GM19468 (cell line): ENCODE data around the gene BRD4.

Source experiments
- ATAC-seq: cut with Tn5 transposase; IDR thresholded peaks from one replicate; pipeline ENCODE4 v1.9.1; 2021; ENCODE audit warnings: mild to moderate bottlenecking, moderate library complexity, moderate number of reproducible peaks; ENCODE audit not compliant: unreplicated experiment; ENCODE audit errors: extremely low read depth

The BRD4 gene

DNA sequence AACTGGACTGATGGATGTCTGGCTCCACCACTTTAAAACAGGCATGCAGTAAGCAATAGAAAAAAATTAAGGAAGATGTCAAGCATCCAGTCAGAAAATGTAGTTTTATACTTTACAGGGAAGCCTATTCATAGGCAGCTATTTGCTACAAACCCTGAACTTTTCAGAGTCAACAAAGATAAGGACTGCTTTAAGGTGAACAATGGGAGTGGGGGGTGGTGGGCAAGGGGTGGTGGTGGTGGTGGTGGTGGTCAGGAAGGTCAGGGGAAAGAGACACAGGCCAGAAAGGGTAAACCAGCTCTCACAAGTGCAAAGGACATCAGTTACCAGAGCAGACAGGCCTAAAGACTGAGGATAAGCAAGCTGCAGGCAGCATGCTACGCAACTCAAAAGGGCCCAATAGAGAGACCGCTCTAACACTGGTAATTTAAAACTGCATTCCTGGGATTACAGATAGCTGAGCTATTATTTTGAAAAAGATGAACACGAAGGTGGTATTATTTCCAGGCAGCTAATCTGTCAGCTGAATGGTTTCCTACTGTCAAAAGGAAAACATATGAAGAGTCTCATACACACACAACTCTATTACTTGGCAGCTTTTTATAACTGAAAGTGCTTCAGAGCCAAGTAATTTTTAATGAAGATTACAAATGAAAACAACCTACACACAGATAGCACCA, 14.8 kb downstream of the BRD4 start:
- ATAC-seq = no peak

DNA sequence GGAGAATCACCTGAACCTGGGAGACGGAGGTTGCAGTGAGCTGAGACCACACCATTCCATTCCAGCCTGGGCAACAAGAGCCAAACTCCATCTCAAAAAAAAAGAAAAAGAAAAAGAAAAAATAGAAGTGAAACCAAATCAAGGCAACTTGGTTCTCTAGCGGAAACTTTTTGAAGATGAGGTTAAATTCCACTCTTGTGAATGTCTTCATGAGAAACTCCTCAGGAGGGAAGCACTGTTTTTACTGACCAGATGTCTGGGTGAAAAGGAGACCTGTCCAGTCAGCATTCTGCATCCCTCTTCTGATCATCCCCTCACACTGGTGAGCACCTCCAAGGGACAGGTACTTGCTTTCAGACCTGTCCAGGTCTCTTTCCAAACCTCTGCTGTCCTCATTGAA, 15.8 kb downstream of the BRD4 start:
- ATAC-seq = no peak

DNA sequence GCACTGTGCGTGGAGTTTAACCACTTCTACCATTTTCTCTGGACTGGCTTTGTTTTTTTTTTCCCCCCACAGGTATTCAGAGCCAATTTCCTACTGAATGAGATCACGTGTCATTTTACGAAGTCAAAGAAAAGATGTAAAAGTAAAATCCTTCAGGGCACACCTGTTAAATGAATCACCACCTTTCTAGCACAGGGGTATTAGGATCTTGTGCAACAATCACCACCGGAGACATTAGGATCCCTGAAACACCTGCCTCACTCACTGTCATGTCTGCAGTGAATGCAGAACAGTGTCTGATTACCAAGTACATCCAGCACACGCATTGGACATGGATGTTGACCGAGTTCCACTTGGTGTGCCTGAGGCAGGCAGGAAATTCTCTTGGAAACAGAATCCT, 17.2 kb downstream of the BRD4 start:
- ATAC-seq = no peak

DNA sequence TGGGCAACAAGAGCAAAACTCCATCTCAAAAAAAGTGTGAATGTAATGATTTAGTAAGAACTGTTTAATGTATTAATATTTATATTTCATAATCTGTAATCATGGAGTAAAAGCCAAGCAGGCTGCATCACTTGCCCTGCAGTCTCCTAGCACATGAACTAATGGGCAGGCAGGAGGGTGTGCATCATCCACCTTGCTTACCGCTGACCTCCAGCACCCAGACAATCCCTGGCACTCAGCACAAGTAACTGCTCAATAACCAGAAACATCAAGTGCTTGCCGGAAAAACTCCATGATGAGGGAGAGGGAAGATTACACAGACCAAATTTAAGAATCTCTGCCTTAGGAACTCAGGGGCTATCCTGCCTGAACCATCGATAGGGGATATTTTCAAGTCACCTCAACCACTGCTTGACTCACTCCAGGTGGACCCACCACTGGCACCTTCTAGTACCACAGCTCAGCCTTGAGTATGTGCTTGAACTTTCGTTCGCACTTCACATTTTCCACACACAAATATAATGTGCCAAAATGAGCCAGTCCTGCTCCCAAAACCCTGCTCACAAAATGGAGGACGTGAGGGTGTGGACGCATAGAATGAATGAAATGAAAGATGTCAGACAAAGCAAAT, 18.6 kb downstream of the BRD4 start:
- no peak for ATAC-seq

DNA sequence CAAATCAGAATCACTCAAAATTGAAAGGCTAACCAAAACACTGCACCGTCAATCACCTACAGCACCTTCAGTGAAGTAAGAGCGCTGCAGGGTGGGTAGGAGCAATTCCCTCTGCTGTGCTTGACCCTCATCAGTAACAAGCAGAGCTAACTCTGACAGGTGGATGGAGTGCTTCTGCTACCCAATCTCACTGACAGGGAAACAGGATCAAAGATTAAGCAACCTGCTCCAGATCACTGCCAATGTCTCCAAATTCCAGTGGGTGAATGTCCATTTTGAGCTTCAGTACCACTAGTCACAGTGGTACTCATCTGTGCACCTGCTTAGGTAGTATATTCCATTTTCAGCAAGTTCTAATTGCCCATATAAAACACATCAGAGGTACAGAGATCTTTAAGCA, 25.2 kb downstream of the BRD4 start:
- ATAC-seq = no peak

DNA sequence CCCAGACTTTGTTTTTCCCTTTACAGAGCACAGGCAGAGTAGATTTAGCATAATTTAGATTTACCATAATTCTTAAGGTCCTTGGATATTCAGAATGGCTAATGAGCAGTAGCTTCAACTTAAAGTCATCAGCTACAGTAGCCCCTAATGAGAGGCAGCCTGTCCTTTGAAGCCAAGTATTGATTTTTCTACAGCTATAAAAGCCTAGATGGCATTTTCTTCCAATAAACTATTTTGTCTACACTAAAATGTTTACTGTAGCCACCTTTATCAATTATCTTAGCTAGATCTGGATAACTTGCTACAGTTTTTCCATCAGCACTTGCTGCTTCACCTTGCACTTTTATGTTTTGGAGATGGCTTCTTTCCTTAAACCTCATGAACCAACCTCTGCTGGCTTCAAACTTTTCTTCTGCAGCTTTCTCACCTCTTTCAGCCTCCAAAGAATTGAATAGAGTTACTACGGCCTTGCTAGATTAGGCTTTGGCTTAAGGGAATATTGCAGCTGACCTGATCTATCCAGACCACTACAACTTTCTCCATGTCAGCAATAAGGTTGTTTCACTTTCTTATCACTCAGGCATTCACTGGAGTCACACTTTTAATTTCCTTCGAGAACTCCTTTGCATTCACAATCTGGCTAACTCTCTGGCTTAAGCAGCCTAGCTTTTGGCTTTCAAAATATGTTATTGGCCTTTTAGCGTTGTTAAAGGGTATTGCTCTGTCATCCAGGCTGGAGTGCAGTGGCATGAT, 26.6 kb downstream of the BRD4 start:
- ATAC-seq = no peak

DNA sequence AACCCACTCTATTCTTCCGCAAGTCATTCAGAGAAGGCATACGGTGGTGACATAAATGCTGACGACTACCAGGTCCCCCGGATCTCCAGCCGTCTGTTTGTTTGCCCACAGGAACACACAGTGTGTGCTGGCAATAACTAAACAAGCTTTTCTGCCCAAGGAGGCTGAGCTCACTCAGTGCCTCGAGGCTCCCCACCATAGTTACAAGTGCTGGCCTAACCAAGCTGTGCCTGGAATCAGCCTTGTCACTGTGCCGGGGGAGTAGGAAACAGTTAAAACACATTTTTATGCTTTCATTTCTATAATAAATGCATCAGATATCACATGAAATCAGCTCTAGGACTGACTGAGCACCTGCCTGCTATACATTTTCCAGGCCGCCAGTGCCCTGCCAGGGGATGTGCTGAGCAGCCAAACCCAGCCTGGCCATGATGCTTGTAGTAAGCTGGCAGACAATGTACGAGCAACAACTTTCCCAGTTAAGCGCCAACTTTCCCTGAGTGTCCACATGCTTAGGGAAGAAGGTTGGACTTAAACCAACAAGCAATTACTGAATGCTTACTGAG, 28.1 kb downstream of the BRD4 start:
- ATAC-seq = no peak

DNA sequence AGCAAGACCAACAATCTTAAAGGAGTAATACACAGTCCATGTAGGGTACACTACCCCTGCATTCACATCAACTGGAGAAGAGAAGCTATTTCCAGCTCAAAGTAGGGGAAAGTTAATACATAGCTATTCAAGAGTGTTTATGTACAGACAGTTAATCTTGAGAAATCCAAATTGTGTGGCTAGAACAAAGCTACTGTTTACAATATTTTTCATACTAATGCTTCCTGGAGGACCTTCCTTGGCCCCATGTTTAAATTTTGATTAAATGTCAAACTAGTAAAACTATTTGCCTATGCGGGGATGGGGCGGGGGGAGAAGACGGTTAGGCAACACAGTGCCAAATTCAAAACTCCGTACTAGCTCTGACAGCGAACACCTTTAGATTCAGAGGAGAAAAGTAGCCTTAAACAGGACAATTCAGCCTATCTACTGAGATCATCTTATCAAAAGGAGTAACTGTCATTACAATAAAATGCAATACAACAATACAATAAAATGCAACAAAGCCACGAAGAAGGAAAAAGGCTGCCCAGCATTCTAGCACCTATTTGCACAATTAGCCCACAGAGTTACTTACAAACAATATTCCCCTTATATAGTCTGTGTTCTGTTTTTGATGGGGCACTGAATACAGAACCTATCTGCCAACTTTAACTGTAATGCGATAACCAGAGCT, 29.1 kb downstream of the BRD4 start:
- no peak for ATAC-seq

DNA sequence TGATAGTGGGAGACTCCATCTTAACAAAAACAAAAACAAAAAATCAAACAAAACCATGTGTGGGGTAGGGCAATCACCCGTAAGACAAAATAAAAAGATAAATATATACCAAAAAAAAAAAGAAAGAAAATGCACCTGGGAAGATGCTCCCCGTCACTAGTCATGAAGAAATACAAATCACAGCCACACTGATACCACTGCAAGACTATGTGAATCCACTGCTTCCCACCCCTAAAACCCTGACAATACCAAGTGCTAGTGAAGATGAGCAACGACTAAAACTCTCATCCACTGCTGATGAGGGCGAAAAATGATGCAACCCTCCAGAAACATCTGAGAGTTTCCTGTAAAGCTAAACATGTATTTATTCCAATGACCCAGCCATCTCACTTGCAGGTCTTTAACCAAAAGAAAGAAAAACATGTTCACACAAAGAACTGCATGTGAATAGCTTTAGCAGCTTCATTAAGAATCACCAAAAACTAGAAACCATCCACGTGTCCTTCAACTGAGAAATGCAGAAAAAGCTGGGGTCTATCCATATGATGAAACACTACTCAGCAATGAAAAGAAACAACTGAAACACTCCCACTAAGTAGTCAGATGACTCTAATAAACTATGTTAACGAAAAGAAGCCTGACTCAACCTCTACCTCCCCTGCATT, 31.7 kb downstream of the BRD4 start:
- ATAC-seq = no peak

DNA sequence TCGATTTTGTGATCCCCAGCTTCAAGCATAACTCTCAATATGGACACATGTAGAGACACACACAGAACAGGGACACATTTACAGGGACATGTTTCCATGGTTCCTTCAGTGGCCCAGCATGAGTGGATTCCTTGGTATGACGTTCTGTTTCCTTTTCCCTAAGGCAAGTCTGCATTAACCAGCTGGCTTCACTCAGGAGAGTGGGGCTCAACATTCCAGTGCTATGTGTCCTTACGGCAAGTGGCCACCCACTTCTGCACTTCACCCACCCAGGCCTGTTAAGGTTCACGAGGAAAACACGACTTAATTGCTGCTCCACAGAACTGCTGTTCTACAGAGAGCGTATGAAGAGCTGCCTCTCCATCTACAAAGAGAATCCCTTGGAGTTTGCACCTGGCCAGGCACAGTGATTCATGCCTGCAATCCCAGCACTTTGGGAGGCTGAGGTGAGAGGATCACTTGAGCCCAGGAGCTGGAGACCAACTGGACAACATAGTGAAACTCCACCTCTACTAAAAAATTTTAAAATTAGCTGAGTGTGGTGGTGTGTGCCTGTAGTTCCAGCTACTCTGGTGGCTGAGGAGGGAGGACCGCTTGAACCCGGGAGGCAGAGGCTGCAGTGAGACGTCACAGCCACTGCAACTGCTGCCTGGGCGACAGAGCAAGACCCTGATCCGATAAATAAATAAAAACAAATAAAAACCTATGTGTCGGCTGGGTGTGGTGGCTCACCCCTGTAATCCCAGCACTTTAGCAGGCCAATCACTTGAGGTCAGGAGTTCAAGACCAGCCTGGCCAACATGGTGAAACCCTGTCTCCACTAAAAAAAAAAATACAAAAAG, 32.5 kb downstream of the BRD4 start:
- ATAC-seq = no peak

DNA sequence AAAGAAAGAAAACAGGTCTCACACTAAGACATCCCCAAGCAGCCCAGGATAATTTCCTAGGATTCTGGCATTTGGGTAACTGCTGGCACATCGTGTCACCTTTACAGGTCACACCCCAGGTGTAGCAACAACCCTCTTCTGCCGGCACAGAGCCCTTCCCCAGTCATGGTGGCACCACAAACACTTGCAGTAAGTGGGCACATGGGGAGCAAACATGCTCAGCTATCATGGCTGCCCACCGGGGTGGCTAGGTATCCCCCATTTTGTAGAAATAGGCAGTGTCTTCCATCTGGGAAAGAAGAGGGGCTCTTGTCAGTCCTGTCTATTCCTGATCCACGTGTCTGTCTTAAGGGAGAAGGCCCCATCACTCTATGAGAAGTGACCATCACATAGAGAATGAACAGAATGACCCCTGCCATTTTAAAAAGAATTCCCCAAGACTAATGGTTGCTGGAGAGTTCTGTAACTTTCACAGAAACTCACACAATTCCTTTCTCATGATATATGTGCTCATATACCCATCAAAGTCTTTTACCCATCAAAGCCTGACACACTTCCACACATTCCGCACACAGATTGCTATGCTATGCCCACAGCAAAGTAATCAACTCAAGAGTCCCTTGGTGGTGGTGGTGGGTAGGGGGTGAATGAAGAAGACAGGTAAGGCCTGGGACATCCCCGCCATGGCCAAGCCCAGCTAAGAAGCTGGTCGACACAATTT, 33.3 kb downstream of the BRD4 start:
- ATAC-seq = no peak

DNA sequence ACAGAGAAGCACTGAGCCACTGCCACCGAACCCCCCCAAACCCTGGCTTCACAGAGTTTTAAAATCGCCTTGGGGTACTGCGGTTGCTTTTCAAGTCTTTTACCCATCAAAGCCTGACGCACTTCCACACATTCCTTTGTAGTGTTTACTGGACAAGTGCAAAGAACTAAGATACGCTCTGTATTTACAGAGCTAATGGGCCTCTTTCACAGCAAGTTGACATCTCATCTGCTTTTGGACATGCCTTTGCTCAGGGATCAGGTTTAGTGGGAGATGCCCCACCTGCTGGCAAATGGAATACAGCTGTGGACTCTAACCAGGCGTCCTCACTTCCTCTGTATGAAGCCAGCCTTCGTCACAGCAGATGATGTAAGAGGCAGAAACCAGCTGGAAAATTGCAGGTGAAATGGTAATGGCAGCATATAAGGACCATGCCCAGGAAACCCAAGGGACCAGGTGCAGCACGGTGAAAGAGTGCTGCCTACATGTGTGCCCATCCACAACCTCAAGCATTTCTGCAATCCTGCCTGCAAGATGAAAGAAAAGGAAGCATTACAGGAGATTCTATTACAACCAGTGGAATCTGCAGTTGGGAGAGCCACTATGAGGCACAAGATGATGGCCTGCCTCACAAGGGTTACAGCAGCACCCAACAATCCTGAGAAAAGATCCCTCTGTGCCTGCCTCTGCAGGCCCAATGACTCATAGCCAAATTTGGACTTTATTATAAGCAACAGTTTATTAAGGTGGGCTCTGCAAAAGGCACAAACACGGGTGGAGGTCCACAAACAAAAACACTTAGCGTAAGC, 34.7 kb downstream of the BRD4 start:
- ATAC-seq = no peak

DNA sequence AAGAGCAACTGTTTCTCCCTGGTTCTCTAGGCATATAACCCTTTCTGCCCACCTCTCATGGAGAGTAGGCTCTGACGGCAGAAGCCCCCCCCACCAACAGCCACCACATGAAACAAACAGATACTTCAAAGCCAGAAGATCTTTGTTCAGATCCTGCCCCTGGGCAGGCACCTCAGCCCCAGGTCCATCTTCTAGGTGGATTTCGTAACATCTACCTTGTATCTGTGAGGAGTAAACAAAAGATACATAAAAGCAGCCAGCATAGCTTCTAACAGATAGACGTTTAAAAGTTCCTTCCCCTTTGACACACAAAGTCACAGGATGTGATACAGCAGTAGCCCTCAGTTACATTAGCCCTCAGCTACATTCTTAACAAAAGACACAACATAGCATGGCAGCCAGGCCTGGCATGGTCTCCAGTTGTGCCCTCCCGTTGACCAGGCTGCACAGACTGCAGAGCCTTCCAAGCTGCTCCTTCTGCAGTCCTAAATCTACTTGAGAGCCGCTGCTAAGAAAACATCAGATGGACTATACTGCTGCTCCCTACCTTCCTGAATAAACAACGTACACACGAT, 35.4 kb downstream of the BRD4 start:
- no peak for ATAC-seq

DNA sequence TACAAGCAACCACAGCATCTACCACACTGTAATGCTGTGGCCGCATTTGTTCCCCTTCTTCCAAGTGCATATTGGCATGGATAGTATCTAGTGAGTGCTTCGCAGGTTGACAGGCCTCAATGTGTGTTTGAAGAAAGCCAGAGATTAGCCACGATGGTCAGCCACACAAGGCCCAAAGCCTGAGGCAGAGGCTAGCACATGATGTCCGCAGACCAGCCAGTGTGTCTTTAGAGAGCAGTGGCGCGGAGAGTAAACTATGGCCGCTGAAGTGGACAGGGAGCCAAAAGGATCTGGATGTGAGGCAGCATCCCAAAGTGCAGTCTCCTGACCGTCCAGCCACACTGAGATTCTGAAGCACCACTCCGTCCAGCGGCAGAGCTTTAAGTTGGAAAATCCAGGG, 36.0 kb downstream of the BRD4 start:
- no peak for ATAC-seq

DNA sequence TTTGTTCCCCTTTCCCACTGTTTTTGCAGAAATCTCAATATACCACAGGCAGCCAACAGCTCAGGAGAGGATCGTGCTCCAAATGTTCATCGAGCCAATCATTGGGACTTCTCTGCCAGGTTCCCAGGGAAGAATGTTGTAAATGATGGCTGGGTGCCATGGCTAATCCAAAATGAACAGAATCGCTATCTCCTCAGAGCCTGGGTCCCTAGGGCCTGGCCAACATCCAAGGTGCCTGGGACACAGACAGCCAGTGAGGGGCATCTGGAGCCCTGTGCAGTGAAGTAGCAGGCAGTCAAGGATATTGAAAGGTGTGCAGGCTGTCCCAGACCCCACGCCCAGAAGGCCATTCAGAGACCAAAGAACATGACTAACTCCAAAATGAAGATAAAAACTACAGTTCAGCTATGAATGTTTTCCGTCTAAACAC, 37.8 kb downstream of the BRD4 start:
- ATAC-seq = no peak

DNA sequence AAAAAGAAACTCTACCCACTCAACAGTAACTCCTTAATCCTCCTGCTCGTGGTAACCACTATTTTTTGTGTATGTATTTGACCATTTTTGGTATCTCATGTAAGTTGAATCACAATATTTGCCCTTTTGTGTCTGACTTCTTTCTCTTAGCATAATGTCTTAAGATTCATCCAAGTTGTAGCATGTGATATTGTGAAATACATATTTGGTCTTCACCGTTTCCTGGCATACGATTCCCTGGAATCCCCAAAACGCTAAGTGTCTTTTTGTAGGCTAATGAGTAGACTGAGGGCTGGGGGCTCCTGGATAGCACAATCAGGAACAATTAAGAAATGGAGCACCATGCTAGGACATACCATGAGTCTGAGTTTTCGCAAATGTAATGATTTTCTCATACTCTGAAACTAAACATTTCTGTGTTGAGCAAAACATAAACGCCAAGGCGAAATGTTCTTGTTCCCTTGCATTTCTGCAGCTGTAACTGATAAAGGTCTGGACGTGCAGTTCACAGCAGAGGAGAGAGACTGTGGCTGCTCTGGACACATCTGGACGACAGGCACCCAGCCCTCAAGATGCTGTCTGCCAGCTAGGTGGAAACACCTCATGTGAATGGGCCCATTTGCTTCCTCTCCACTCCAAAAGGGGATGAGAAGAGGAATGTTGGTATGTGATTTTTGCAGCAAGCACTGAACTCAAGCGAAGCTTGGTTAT, 38.4 kb downstream of the BRD4 start:
- ATAC-seq = no peak
